Karpas-422 (cell line): ENCODE measurements around the gene EPS8L1. TPM values are rescaled to one million over a fixed set of nuclear protein-coding genes. Genes with fewer than 3 reads are reported as not detected.

ENCODE experiments used
- DNase-seq: peaks from one replicate; pipeline ENCODE4 v3.0.0-alpha.2; 2015
- H2AFZ ChIP-seq: fragments of 200-600 bp; sonication (generic); 2 replicates; pipeline ENCODE4 v1.6.1; 2014; ENCODE audit warnings: antibody characterized with exemption, low read length, mixed read lengths
- H3K27ac ChIP-seq: fragments of 200-600 bp; sonication (generic); 2 replicates; pipeline ENCODE4 v1.5.1; 2014; ENCODE audit warnings: mild to moderate bottlenecking, low read length, moderate library complexity
- H3K27me3 ChIP-seq: fragments of 200-600 bp; sonication (generic); 2 replicates; pipeline ENCODE4 v1.6.1; 2014; ENCODE audit warnings: low read length, mixed read lengths
- H3K36me3 ChIP-seq: fragments of 200-600 bp; sonication (generic); 2 replicates; pipeline ENCODE4 v1.6.1; 2014; ENCODE audit warnings: low read length, mixed read lengths; ENCODE audit not compliant: insufficient read depth
- H3K4me1 ChIP-seq: fragments of 200-600 bp; sonication (generic); 2 replicates; pipeline ENCODE4 v1.6.1; 2014; ENCODE audit warnings: mild to moderate bottlenecking, low read length, mixed read lengths
- H3K4me2 ChIP-seq: fragments of 200-600 bp; sonication (generic); 2 replicates; pipeline ENCODE4 v1.6.1; 2014; ENCODE audit warnings: low read length, low read depth, mild to moderate bottlenecking; ENCODE audit not compliant: poor library complexity, severe bottlenecking
- H3K4me3 ChIP-seq: fragments of 200-600 bp; sonication (generic); 2 replicates; pipeline ENCODE4 v1.5.1; 2014; ENCODE audit warnings: mild to moderate bottlenecking, antibody characterized with exemption, low read length, mixed read lengths
- H3K79me2 ChIP-seq: fragments of 200-600 bp; sonication (generic); 2 replicates; pipeline ENCODE4 v1.6.1; 2014; ENCODE audit warnings: mild to moderate bottlenecking, low read length, mixed read lengths
- H3K9ac ChIP-seq: fragments of 200-600 bp; sonication (generic); 2 replicates; pipeline ENCODE4 v1.6.0; 2014; ENCODE audit warnings: low read length
- H3K9me2 ChIP-seq: fragments of 200-600 bp; sonication (generic), shearing (Covaris generic); replicated peaks from 2 replicates; pipeline ENCODE4 v1.6.0; 2014; ENCODE audit warnings: mild to moderate bottlenecking, low read length, moderate library complexity; ENCODE audit not compliant: insufficient read depth
- H3K9me3 ChIP-seq: fragments of 300-700, 200-600 bp; sonication (generic); 2 replicates; pipeline ENCODE4 v1.6.1; 2014; ENCODE audit warnings: low read length, mixed read lengths
- H4K20me1 ChIP-seq: fragments of 200-600 bp; sonication (generic); 2 replicates; pipeline ENCODE4 v1.6.1; 2014; ENCODE audit warnings: mild to moderate bottlenecking, antibody characterized with exemption, low read length, low read depth; ENCODE audit not compliant: insufficient read depth
- total RNA-seq: library from RNA; depleted of rRNA; stranded (reverse); fragments of >200 nt; shearing (Covaris generic); gene quantifications from 2 replicates; pipeline ENCODE4 v1.2.3, GENCODE V29; 2014; ENCODE audit warnings: low replicate concordance

Gene EPS8L1
- total RNA-seq, 1 experiment from 2014 or later = not detected

DNA sequence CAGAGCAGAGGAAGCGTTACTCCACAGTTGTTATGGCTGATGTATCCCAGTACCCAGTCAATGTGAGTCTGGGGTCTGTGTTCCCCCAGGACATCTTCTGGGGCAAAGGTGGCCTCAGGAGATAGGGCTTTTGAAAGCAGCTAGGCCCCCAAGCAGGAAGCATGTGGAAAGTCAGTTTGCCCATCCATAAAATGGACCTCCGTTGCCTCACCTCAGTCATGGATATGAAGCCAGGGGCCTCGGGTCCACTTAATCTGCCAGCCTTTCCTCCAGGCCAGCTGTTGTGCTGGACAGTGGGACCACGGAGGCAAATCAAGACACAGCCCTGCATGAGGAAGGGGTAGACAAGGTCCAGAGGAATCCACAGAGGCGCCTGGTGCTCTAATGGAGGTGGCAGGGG lies 3.3 kb downstream of the EPS8L1 start:
- H3K4me1 ChIP-seq = no peaks in the 10 kb centered on the region
- no peak overlapping the region for H2AFZ ChIP-seq
- H3K4me2 ChIP-seq = no peak overlapping the region
- H4K20me1 ChIP-seq = 0 out of 2 replicates have a peak, but pooled peaks cover 13% of the 10 kb centered on the region
- H3K36me3 ChIP-seq = peaks cover 24% of the 10 kb centered on the region
- no peak overlapping the region for H3K27ac ChIP-seq
- no peaks in the 10 kb centered on the region for H3K27me3 ChIP-seq
- H3K9me3 ChIP-seq = no peaks in the 10 kb centered on the region
- H3K4me3 ChIP-seq = no peak overlapping the region
- DNase-seq = no peak
- no peaks in the 10 kb centered on the region for H3K79me2 ChIP-seq
- no peaks in the 10 kb centered on the region for H3K9me2 ChIP-seq
- no peak overlapping the region for H3K9ac ChIP-seq

DNA sequence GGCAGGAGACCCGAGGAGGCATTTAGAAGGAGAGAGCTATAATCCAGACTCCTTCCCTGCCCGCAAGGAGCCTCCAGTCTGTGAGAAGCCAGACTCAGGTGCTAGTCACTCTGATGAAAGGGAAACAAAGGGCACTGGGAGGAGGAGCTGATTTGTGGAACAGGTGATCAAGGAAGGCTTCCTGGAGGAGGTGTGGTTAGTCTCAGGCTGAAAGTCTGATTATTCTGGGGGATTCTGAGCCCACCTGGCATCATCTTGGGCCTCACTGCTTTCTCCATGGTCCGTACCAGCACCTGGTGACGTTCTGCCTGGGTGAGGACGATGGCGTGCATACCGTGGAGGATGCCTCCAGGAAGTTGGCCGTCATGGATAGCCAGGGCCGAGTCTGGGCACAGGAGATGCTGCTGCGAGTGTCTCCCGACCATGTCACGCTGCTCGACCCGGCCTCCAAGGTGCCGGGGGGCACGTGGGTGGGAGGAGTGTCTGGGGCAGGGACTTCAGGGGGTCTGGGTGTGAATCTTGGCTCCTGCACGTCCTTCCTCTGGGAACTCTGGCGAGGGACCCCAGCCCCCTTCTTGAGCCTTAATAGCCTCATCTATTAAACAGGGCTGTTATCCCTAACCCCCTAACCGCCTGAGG lies 3.9 kb downstream of the EPS8L1 start:
- Histone ChIP-seq H3K4me3 (no peak overlapping the region), H3K9me2 (no peaks in the 10 kb centered on the region), H3K9ac (no peak overlapping the region), H3K27ac (no peak overlapping the region), H3K27me3 (no peaks in the 10 kb centered on the region), H2AFZ (no peak overlapping the region), H3K36me3 (peaks cover 24% of the 10 kb centered on the region), H3K79me2 (no peaks in the 10 kb centered on the region), H3K4me1 (no peaks in the 10 kb centered on the region), H3K4me2 (no peak overlapping the region), H4K20me1 (0 out of 2 replicates have a peak, but pooled peaks cover 13% of the 10 kb centered on the region), H3K9me3 (no peaks in the 10 kb centered on the region)
- DNase-seq = no peak

DNA sequence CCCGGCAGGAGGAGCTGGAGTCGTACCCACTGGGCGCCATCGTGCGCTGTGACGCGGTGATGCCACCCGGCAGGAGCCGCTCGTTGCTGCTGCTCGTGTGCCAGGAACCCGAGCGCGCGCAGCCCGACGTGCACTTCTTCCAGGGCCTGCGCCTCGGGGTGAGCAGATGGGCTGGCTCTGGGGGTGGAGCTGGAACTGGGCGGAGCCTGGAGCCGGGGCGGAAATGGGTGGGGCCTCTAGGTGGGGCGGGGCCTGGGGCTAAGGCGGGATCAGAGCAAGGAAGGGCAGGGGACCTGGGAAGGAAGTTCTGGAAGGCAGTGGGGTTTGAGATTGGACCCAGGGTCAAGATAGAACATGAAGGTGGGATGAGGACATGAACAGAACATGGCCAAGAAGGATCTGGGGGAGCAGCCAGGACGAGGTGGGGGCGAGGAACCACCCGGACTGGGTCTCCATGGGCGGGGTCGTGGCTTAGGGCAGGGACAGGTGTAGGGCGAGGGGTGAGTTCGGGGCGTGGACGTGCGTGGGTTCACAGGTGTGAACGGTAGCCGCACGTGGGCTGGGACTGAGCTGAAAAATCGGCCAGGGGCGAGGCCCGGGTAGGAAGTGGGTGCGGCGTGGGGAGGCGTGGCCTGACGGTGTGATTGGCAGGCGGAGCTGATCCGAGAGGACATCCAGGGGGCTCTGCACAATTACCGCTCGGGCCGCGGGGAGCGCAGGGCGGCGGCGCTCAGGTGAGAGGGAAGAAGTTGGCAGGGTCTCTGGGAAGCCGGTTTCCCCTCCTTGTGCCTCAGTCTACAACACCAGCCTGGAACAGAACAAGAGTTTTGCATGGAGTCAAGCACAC lies 4.7 kb downstream of the EPS8L1 start:
- DNase-seq = peak; percentile 78
- Histone ChIP-seq H3K4me1 (no peaks in the 10 kb centered on the region), H3K9ac (no peak overlapping the region), H3K79me2 (no peaks in the 10 kb centered on the region), H3K9me3 (no peaks in the 10 kb centered on the region), H3K4me2 (no peak overlapping the region), H2AFZ (no peak overlapping the region), H3K27me3 (no peaks in the 10 kb centered on the region), H3K9me2 (no peaks in the 10 kb centered on the region), H3K36me3 (peaks cover 24% of the 10 kb centered on the region), H3K27ac (no peak overlapping the region), H4K20me1 (0 out of 2 replicates have a peak, but pooled peaks cover 13% of the 10 kb centered on the region), H3K4me3 (no peak overlapping the region)

DNA sequence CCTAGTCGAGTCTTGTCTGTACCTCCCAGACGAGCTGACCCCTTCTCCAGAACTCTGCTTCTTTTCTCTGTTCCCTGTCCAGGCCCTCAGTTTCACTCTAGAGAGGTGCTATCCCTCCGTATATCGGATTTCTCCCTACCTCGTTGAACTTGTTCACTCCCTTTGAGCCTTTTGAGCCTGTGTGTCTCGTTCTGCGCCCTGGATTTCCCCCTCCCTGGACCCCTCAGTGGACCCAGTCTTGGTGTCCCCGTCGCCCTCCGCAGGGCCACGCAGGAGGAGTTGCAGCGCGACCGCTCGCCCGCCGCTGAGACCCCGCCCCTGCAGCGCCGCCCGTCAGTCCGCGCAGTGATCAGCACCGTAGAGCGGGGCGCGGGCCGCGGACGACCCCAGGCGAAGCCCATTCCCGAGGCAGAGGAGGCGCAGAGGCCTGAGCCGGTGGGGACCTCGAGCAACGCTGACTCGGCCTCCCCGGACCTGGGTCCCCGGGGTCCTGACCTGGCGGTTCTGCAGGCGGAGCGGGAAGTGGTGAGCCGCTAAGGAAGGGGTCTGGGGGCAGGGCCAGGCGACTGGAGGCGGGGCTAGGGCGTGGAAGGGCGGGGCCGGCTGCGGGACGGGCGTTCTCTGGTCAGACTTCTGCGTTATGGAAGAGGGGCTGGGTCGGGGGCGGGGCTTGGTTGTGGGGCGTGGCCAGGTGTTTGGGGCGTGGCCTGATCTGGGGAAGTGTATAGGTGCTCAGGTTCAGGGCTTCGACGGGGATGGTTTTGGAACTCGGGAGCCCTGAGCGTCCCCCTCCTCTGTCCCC lies 5.5 kb downstream of the EPS8L1 start:
- Histone ChIP-seq H3K9me2 (no peaks in the 10 kb centered on the region), H3K36me3 (peaks cover 30% of the 10 kb centered on the region), H3K9me3 (no peaks in the 10 kb centered on the region), H4K20me1 (0 out of 2 replicates have a peak, but pooled peaks cover 13% of the 10 kb centered on the region), H3K4me3 (no peak overlapping the region), H3K4me1 (no peaks in the 10 kb centered on the region), H3K79me2 (no peaks in the 10 kb centered on the region), H2AFZ (no peak overlapping the region), H3K9ac (no peak overlapping the region), H3K4me2 (no peak overlapping the region), H3K27me3 (no peaks in the 10 kb centered on the region), H3K27ac (no peak overlapping the region)
- peak; percentile 78 for DNase-seq

DNA sequence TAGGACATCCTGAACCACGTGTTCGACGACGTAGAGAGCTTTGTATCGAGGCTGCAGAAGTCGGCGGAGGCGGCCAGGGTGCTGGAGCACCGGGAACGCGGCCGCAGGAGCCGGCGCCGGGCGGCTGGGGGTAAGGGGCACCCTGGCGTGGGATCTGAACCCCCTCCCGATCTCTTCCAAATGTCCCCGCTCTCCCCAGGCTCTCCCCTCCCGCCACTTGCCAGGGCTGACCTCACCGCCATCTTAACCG lies 6.0 kb downstream of the EPS8L1 start:
- Histone ChIP-seq H3K4me3 (no peak overlapping the region), H3K4me2 (no peak overlapping the region), H3K27ac (no peak overlapping the region), H3K79me2 (no peaks in the 10 kb centered on the region), H3K9me2 (no peaks in the 10 kb centered on the region), H3K27me3 (no peaks in the 10 kb centered on the region), H3K9ac (no peak overlapping the region), H3K36me3 (peaks cover 30% of the 10 kb centered on the region), H2AFZ (no peak overlapping the region), H3K9me3 (no peaks in the 10 kb centered on the region), H3K4me1 (no peaks in the 10 kb centered on the region), H4K20me1 (0 out of 2 replicates have a peak, but pooled peaks cover 13% of the 10 kb centered on the region)
- no peak for DNase-seq

DNA sequence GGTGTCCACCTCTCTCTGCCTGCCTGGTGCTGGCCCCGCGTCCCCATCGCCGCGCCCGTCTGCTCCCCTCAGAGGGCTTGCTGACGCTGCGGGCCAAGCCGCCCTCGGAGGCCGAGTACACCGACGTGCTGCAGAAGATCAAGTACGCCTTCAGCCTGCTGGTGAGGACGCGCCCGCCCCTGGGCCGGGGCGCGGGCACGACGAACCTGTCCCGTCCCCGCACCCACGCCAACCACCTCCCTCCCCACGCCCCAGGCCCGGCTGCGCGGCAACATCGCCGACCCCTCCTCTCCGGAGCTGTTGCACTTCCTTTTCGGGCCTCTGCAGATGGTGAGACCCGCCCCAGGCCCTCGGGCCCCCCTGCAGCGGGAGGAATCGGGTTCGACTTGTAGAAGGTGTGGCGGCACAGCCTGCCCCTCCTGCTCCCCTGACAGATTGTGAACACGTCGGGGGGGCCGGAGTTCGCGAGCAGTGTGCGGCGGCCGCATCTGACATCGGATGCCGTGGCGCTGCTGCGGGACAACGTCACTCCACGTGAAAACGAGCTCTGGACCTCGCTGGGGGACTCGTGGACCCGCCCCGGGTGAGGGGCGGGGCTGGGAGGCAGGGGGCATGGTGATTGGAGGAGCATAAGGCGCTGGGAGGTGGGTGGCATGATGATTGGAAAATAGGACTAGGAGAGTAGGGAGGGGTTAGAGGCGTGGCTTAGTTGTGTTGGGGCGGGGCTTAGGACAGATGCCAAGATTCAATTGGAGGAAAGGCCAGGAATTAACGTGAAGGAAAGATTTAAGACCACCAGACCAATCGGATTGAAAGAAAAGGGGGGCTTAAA lies 6.6 kb downstream of the EPS8L1 start:
- DNase-seq = peak; percentile 72
- 0 out of 2 replicates have a peak, but pooled peaks cover 9% of the 10 kb centered on the region for H4K20me1 ChIP-seq
- no peak overlapping the region for H3K4me2 ChIP-seq
- H3K36me3 ChIP-seq = peaks cover 33% of the 10 kb centered on the region
- H3K9me3 ChIP-seq = no peaks in the 10 kb centered on the region
- H2AFZ ChIP-seq = no peak overlapping the region
- H3K27me3 ChIP-seq = no peaks in the 10 kb centered on the region
- no peak overlapping the region for H3K9ac ChIP-seq
- H3K27ac ChIP-seq = no peak overlapping the region
- H3K9me2 ChIP-seq = no peaks in the 10 kb centered on the region
- H3K4me3 ChIP-seq = no peak overlapping the region
- no peaks in the 10 kb centered on the region for H3K4me1 ChIP-seq
- no peaks in the 10 kb centered on the region for H3K79me2 ChIP-seq

DNA sequence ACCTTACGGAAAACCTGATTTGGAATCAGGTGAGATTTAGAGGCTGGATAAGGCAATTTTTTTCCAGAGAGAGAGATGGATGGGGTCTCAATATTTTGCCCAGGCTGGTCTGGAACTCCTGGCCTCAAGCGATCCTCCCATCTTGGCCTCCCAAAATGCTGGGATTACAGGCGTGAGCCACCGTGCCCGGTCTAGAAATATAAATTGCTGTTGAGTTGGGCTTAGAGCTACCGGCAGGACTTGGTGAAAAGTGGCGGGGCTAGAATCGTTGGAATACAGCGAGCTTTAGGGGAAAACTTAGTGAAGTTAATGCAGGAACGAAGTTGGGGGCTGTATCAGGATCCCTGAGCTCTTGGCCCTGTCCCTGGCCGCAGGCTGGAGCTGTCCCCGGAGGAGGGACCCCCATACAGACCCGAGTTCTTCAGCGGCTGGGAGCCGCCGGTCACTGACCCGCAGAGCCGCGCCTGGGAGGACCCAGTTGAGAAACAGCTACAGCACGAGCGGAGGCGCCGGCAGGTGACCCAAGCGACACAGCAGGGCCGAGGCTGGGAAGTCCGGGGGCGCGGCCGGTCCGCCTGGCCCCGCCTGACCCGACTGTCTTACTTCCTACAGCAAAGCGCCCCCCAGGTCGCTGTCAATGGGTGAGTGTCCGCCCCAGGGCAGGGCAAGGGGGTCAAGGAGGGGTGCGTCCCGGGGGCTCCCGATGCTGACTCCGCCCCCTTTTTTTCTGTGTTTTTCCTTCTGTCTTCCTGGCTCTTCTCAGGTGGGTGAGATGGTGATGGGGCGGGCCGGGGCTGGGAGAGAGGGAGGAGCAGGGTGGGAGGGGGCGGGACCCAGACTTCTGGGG lies 7.6 kb downstream of the EPS8L1 start:
- no peaks in the 10 kb centered on the region for H3K79me2 ChIP-seq
- H3K27ac ChIP-seq = no peak overlapping the region
- no peaks in the 10 kb centered on the region for H3K4me1 ChIP-seq
- no peak overlapping the region for H3K4me2 ChIP-seq
- H4K20me1 ChIP-seq = 0 out of 2 replicates have a peak, but pooled peaks cover 12% of the 10 kb centered on the region
- DNase-seq = no peak
- no peaks in the 10 kb centered on the region for H3K9me2 ChIP-seq
- H2AFZ ChIP-seq = no peak overlapping the region
- peaks cover 43% of the 10 kb centered on the region for H3K36me3 ChIP-seq
- no peaks in the 10 kb centered on the region for H3K9me3 ChIP-seq
- no peaks in the 10 kb centered on the region for H3K27me3 ChIP-seq
- H3K4me3 ChIP-seq = no peak overlapping the region
- H3K9ac ChIP-seq = no peak overlapping the region
